OCI-LY7 (cell line): ENCODE data around the gene RPL26.

Experiments
- CTCF ChIP-seq: fragments of 200-600 bp; sonication (generic); conservative IDR thresholded peaks from 2 replicates; pipeline ENCODE4 v1.5.1; 2014; ENCODE audit warnings: mild to moderate bottlenecking, antibody characterized with exemption, low read length, moderate library complexity, mixed read lengths
- EZH2phosphoT487 ChIP-seq: fragments of 200-600 bp; sonication (generic); IDR thresholded peaks from 2 replicates; pipeline ENCODE4 v1.6.1; 2018; ENCODE audit warnings: low read depth, borderline replicate concordance, mild to moderate bottlenecking, mixed run types, antibody characterized with exemption, low read length, moderate library complexity, mixed read lengths

GRCh38 chr17:8382052-8382879, 727 bp downstream of the RPL26 start:
- TF ChIP-seq CTCF: no peak
- no peak for TF ChIP-seq EZH2phosphoT487
